HG02943 (cell line): ENCODE data around the gene AOAH.
"Not testable (repeated sequence)": the region's sequence is repeated elsewhere in the genome, so short reads cannot be mapped to it uniquely, and the experiment has no call there.

Source experiments
- ATAC-seq: cut with Tn5 transposase; IDR thresholded peaks from one replicate; pipeline ENCODE4 v1.9.1; 2021; ENCODE audit warnings: mild to moderate bottlenecking, low read depth, moderate library complexity; ENCODE audit not compliant: unreplicated experiment

AOAH gene

DNA sequence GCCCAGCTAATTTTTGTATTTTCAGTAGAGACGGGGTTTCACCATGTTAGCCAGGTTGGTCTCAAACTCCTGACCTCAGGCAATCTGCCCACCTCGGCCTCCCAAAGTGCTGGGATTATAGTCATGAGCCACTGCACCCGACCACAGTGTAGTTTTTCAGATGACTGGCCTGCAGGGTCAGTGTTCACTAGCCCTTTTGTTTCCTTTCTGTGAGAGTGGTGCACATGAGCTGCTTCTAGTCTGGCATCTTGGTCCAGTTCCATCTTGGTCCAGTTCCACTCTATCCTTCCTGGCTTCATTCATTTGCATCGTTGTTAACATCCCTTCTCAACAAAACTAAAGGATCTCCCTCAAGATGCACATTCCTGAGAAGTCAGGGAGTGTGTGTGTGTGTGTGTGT, 240.4 kb downstream of the AOAH start:
- not testable (repeated sequence) for ATAC-seq

DNA sequence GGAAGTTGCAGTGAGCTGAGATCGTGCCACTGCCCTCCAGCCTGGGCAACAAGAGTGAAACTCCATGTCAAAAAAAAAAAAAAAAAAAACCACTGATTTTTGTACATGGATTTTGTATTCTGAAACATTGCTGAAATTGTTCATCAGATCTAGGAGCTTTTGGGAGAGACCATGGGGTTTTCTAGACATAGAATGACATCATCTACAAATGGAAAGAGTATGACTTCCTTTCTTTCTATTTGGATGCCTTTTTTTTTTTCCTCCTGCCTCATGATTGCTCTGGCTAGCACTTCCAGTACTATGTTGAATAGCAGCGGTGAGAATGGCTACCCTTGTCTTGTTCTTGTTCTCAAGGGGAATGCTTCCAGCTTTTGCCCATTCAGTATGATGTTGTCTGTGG, 245.5 kb downstream of the AOAH start:
- ATAC-seq = no peak

DNA sequence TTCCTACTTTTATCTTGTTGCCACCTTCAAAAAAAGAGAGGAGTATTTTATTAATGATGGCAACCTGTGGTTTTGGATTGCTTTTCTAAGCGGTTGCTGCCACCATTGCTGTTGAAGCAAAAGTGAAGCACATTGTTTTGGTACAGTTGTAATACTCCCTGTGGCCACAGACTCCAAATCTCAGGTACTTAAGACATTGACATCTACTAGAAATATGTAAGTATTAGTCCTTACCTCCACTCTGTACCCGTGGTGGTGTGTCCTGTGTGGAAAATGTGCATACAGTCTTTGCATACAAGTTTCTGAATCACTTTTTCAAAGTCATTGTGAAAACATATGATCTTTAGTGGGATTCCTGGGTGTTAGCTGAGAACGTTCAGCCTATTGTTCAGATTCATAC, 248.9 kb downstream of the AOAH start:
- ATAC-seq = no peak

DNA sequence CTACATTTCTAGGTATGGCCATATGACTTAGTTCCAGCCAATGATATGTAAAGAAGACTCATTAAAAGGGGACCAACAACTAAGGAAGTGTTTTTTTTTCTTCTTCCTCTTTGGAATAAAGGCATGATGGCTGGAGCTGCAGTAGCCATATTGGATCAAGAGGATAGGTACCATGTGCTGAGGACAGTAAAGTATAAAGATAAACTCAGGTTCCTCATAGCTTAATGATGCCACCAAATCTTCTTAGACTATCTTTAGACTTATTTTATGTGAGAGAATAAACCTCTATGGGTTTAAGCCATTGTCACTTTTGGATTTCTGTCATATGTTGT, 249.3 kb downstream of the AOAH start:
- ATAC-seq = no peak

DNA sequence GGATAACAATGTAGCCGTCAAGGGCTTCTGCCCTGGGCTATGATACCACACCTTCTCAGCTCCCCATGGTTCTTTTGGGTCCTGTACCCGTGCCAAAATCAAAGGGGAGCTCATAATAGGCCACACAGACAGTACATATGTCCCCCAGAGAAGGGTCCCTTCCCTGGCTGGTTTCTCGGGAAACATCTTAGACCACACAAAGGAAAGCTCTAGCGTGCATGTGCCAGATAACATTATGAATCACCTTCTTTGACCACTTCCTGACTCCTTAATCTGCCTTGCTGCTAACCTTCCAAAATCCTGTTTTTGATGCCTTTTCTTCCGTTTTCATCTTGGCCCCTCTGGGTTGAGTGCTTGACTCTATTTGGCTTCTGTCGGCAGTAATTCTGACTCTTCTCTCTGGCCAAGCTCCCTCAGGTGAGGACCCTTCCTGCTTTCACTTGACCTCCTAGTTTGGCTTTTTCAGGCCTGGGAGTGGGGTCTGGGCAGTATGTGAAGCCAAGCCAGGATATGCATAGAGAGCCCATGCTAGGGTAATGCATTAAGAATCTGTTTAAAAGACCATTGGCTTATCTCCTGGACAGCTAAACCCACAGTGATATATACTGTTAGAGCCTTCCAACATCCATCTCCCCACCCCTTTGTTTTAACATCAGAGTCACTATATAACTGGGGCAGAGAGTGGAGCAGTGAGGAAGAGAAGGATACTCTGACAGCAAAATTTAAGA, 249.8 kb downstream of the AOAH start:
- ATAC-seq = no peak

DNA sequence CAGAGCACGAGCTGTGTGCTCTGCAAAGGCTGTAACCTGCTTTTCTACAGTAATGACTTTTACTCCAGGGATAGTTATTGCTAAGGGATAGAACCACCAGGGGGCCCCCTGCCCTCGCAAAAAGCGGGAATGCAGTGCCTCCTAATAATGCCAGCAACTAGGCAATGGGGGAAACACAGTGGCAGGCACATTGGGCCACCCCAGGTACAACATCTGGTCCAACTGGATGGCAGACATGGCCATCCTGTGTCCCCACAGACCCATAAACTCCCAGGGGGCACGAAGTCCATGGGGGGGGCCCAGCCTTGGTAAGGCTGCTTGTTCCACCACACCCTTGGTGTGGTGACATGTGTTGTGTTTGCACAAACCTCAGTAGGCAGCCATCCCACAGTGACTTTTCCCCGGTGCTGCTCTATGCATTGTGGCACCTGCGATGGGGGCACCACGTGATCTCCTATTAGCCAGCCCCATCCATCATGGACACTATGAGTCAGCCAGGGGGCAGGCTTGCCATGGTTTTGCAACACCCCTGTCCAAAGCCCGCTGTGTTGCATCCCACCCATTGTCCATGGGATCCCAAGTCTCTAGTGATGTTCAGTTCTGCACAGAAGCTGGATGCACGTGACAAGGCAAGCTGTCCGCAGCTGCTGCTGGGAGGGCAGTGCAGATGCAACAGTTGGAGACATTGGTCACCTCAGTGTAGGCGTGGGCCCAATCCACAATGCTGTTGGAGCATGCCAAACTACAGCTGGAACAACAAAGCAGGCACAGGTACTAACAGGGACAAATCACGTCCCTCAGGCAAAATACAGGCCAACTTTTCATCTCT, 250.6 kb downstream of the AOAH start:
- ATAC-seq = no peak

DNA sequence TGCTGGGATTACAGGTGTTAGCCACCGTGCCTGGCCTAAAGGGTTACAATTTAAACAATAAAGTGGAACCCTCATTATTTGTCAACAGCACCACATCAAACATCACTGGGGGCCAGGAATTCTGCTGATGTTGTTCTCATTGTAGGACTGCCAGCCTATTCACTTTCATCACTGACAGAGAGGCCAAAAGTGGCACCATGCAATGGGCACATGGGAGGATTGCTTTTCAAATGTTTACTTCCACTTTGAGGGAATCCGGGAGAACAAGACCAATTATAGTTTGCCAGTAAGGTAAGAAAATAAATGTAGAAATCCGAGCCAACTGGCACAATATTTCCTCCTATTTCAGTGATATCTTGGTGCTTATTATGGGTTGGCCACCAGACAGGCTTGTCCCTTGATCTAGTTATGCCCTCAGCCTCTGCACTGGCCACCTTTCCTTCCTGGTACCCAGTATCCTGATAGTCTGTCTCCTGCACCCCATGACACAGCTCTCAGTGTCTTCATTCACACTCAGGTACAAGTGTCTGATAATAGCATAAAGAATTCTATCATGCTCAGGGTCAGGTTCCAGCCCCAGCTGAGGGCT, 252.1 kb downstream of the AOAH start:
- no peak for ATAC-seq

DNA sequence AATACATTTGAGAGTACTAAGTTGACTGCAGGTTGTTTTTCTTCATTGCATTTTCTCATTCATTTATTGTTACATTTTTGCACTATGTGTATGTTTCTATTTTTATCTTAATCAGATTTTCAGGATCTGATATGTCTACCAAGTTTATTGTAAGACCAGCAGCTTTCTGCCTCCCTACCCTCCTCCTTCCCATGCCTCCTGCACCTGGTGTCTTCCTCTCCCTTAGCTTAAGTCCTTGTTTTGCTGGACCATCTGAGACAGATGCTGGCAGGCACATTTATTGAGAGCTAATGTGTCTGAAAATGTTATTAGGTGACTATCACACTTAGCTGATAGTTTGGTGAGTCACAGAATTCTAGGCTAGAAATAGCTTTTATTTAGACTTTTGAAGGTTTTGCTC, 255.1 kb downstream of the AOAH start:
- no peak for ATAC-seq

DNA sequence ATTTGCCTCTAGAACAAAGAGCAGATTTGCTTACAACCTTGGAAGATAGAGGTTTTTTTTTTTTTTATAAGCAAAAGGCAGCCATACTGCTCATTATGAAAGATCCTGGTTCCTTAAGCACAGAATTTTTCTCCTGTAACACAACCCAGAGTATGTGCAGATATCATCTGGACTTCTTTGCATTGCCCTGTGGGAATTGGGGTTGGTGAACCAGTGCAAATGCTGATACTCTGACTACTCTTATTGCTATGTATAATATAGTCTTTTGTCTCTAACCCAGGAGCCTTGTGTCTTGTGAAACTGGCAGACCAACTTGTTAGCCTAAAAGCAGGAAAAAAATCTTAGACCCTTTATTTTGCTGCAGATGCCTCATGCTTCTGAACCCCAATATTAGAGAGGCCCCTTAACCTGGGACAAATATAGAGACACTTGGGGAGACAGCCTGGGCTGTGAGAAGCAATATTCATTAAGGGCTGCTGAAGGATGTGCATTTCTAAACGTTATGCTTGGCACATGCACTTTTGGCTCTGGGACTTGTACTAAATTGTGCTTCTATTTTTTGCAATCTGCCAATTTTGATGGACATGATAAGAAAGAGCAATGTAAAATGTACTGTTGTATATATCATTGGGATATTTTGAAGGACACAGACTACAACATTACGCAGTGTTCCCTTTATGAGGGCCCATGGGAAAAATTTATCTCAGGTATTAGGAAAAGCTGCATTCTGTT, 255.8 kb downstream of the AOAH start:
- ATAC-seq = no peak

DNA sequence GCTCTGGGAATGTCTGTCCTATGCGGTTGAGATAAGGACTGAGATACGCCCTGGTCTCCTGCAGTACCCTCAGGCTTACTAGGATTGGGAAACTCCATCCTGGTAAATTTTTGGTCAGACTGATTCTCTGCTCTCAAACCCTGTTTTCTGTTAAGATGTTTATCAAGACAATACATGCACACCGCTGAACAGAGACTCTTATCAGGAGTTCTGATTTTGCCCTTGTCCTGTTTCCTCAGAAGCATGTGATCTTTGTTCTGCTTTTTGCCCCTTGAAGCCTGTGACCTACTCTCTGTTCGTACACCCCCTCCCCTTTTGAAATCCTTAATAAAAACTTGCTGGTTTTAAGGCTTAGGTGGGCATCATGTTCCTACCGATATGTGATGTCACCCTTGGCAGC, 258.3 kb downstream of the AOAH start:
- not testable (repeated sequence) for ATAC-seq

GRCh38 chr7:36464271-36464670, 260.0 kb downstream of the AOAH start:
- no peak for ATAC-seq
